ENCODE data around the gene TLL1.

GRCh38 chr4:166087569-166087968 is 214.5 kb downstream of the TLL1 start:
- TF ChIP-seq, protein P1, sequence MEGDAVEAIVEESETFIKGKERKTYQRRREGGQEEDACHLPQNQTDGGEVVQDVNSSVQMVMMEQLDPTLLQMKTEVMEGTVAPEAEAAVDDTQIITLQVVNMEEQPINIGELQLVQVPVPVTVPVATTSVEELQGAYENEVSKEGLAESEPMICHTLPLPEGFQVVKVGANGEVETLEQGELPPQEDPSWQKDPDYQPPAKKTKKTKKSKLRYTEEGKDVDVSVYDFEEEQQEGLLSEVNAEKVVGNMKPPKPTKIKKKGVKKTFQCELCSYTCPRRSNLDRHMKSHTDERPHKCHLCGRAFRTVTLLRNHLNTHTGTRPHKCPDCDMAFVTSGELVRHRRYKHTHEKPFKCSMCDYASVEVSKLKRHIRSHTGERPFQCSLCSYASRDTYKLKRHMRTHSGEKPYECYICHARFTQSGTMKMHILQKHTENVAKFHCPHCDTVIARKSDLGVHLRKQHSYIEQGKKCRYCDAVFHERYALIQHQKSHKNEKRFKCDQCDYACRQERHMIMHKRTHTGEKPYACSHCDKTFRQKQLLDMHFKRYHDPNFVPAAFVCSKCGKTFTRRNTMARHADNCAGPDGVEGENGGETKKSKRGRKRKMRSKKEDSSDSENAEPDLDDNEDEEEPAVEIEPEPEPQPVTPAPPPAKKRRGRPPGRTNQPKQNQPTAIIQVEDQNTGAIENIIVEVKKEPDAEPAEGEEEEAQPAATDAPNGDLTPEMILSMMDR (IDR thresholded peaks at IDR 0.05), result no peak
- no peak for TF ChIP-seq POLR2AphosphoS5 (IDR thresholded peaks at IDR 0.05)
- no peak for TF ChIP-seq POLR2A (IDR thresholded peaks at IDR 0.05; ENCODE audit: low read depth)
- no peak for TF ChIP-seq EP300 (IDR thresholded peaks at IDR 0.05)

Measured in esophagus muscularis mucosa (tissue), 4 donors.